Spleen (tissue), 11 donors: ENCODE data around the gene SNAPC2. TPM values are rescaled to one million over a fixed set of nuclear protein-coding genes. Genes with fewer than 3 reads are reported as not detected.

ENCODE experiments used
- DNase-seq: peaks from one replicate; pipeline ENCODE4 v3.0.0-alpha.2; 2020
- H3K27ac ChIP-seq, 8 donors: fragments of 200-600 bp; sonication (generic) in 7 of 8; 1 replicate in 4 of 8; 2 replicates in 4 of 8; pipeline versions ENCODE4 v1.5.0 to v1.8.0; 2016 to 2021; ENCODE audit warnings: inconsistent platforms in 4 of 8, mild to moderate bottlenecking in 4 of 8, moderate library complexity in 1 of 8
- H3K27me3 ChIP-seq, 7 donors: fragments of 200-600 bp; sonication (generic) in 6 of 7; replicated peaks in 1 of 7; 1 replicate in 4 of 7; 2 replicates in 3 of 7; pipeline versions ENCODE4 v1.5.0 to v1.8.0; 2016 to 2021; ENCODE audit warnings: inconsistent platforms in 3 of 7, mild to moderate bottlenecking in 1 of 7
- H3K36me3 ChIP-seq, 6 donors: fragments of 200-600 bp; sonication (generic) in 5 of 6; 1 replicate in 4 of 6; 2 replicates in 2 of 6; pipeline versions ENCODE4 v1.5.0 to v1.8.0; 2016 to 2021; ENCODE audit warnings: inconsistent platforms in 2 of 6
- H3K4me1 ChIP-seq, 6 donors: fragments of 200-600 bp; sonication (generic) in 5 of 6; 1 replicate in 3 of 6; 2 replicates in 3 of 6; pipeline versions ENCODE4 v1.5.0 to v1.8.0; 2016 to 2021; ENCODE audit warnings: inconsistent platforms in 3 of 6
- H3K4me3 ChIP-seq, 8 donors: fragments of 200-600 bp; sonication (generic) in 7 of 8; 1 replicate in 4 of 8; 2 replicates in 4 of 8; pipeline versions ENCODE4 v1.5.0 to v1.8.0; 2016 to 2021; ENCODE audit warnings: inconsistent platforms in 4 of 8, mild to moderate bottlenecking in 4 of 8, moderate library complexity in 2 of 8
- H3K9me3 ChIP-seq, 8 donors: fragments of 200-600 bp; sonication (generic) in 7 of 8; 1 replicate in 4 of 8; 2 replicates in 4 of 8; pipeline versions ENCODE4 v1.5.0 to v1.8.0; 2016 to 2021; ENCODE audit warnings: inconsistent platforms in 4 of 8
- CTCF ChIP-seq, 11 experiments: fragments of 200-600 bp in 7 of 11; fragments of 450-650 bp in 4 of 11; sonication (generic) in 4 of 11; IDR thresholded peaks in 8 of 11; conservative IDR thresholded peaks in 3 of 11; 1 replicate in 7 of 11; 2 replicates in 4 of 11; pipeline versions ENCODE4 v1.4.0 to v1.8.0; 2016 to 2021; ENCODE audit warnings: antibody characterized with exemption in 11 of 11, inconsistent platforms in 4 of 11, mild to moderate bottlenecking in 1 of 11
- POLR2A ChIP-seq, 3 donors: fragments of 450-650 bp; IDR thresholded peaks; one replicate each; pipeline ENCODE4 v1.5.1; 2017; ENCODE audit warnings: antibody characterized with exemption in 3 of 3, mild to moderate bottlenecking in 1 of 3
- POLR2AphosphoS5 ChIP-seq, 3 donors: sonication (generic); formaldehyde crosslinking; IDR thresholded peaks; one replicate each; pipeline ENCODE4 v1.5.1; 2017; ENCODE audit warnings: antibody characterized with exemption in 3 of 3
- WGBS, 5 donors: extraction: QIAGEN DNeasy Blood & Tissue Kit in 3 of 5; methylation state at CpG; one replicate each; pipeline versions ENCODE4 v1.1.5 to v1.1.7; 2013 to 2018; 5-methylcytosine and 5-hydroxymethylcytosine counted together
- intact Hi-C: fragments of 100-400 bp; cut with DNase I; formaldehyde crosslinking; loops from one replicate; pipeline ENCODE4 v1.15.0; 2023; ENCODE audit warnings: low total_unique reads
- polyA plus RNA-seq, 3 donors: library from polyadenylated mRNA; stranded (reverse); fragments of 200-250 nt; gene quantifications; one replicate each; pipeline ENCODE4 v1.2.1, GENCODE V29; 2013
- total RNA-seq, 7 donors: library from RNA; depleted of rRNA in 3 of 7; stranded (reverse); fragments of >200 nt in 3 of 7; fragmentation: NEBNext Ultra II Directional in 4 of 7; extraction: Animal tissue kit (Norgen Biotek cat#: 25700) in 4 of 7; gene quantifications; one replicate each; pipeline versions ENCODE4 v1.1.0 to v1.2.1, GENCODE V29; 2016 to 2021
- donor health status: healthy with polysubstance abuse.
- donor health status: DM: no; HTN: no; CAD: no; lungs with moderate emphysema.
- donor health status: DM: no; HTN: no; CAD: no.
- donor health status: Bipolar disorder and iron deficiency.
- donor health status: healthy.
- donor health status: DM: no; HTN: no; CAD: no.
- donor health status: DM: yes; HTN: yes; CAD: no.

Gene SNAPC2
- total and polyA plus RNA-seq, 10 donors: 13.1 to 23.9 (median 18.5) TPM

- Histone ChIP-seq H3K27me3 (peaks cover 0 to 14% (median 0%) of the 10 kb centered on the region in 7 donors), H3K4me3 (peak within 1 kb of the TSS; percentile 14 to 75 (median 43)), H3K4me1 (peaks cover 21 to 93% (median 64%) of the 10 kb centered on the region in 6 donors), H3K9me3 (no peaks in the 10 kb centered on the region), H3K27ac (peak within 1 kb of the TSS in 5 of 8 donors; percentile 27 to 83 (median 48)), H3K36me3 (peaks cover 3 to 48% (median 19%) of the 10 kb centered on the region in 6 donors)
- WGBS, 5 donors: 15 to 34% (median 26%) methylated on average over 30 to 65 of the region's 65 CpGs
- intact Hi-C loops: no loop called here
- peak; percentile 93 for DNase-seq
- peak in 2 of 3 donors; percentile 58 to 65 for TF ChIP-seq POLR2AphosphoS5 (IDR thresholded peaks at IDR 0.05)
- no peak for TF ChIP-seq POLR2A (IDR thresholded peaks at IDR 0.05)
Observed at GRCh38 chr19:7926021-7926726, 6.0 kb downstream of the SNAPC2 start, which contains the start of gene CTXN1. CTXN1 (minus strand) TSS chr19:7926135; CDS start chr19:7925538, 597 bp downstream.

DNA sequence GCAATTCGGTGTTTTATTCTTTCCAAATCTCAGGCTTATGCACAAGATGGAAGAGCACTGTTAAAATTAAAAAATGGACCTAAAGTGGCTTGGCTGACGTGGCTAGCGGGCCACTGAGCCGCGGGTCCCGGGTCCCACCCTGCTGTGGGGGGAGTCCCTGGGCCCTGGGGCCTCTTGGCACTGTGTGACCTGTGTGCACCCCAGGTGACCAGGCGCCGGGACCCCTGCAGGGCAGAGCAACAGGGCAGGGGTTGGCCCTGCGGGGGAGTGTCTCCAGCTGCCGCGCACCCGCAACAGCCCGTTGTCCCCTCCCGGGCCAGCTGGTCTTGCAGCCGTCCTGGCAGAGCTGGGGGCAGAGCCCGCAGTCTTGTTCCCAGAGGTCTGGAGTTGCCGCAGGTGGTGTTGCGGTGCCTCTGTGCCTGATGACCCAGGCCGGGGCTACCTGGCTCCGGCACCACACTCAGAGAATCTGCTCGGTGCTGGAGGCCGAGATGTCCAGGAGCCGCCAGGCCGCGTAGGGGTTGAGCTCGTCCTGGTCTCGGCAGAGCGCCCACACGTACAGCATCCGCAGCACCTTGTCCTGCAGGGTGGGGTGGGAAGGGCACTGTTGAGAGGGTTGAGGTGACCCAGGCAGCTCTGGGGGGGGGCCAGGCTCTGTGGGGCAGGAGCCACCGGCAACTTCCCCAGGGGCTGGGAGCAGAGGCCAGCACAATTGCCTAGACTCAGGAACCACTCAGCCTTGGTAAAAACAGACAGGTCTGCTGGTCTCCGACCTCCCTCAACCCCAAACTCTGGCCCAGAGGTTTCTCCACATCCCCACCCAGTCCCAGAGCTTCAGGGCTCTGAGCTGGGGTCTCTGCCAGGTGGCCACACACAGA lies 6.8 kb downstream of the SNAPC2 start:
- H3K4me3 ChIP-seq: peak overlapping the region in 3 of 8 donors; percentile 47 to 75 (median 52)
- intact Hi-C loops: no loop called here
- peak; percentile 81 for DNase-seq

DNA sequence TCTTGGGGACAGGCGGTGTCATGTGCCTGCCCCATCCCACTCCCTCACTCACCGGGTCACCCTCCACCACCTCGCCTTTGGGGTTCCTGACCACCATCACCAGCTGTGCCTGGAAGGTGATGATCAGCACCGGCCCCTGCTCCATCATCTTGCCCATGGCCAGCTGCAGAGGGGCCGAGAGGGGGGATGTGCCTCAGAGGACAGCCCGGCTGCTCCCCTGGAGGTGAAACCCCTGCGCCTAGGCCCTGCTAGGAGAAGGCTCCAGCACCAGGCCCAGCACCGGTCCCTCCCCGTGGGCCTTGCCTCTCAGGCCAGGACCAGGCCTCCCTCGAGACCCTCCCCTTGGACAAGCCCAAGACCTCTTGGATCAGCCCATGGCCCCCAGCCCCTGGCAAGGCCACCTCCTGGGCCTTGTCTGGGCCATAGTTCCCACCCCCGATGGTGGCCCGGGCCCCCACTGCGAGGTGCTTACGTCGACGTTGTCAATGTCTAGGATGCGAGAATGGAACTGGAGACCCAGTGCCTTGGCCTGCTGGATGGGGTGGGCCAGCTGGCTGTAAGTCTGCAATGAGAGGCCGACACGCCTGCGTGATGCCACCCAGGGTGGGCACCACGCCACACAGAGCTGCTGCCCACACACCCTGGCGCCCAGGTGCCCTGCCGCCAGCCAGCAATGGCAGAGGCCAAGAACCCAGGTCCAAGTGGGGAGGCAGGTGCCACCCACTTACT lies 7.6 kb downstream of the SNAPC2 start:
- WGBS, 5 donors: 89 to 95% (median 92%) methylated on average over 11 to 23 of the region's 23 CpGs
- TF ChIP-seq POLR2A (IDR thresholded peaks at IDR 0.05) (no peak), POLR2AphosphoS5 (IDR thresholded peaks at IDR 0.05) (peak in 2 of 3 donors; percentile 31 to 65), CTCF (IDR thresholded peaks at IDR 0.05 in 8 of 11, conservative IDR thresholded peaks at IDR 0.05 in 3 of 11) (no peak)
- no peak for DNase-seq
- Histone ChIP-seq H3K27ac (peak overlapping the region in 7 of 8 donors; percentile 49 to 84 (median 73)), H3K4me1 (peaks cover 11 to 93% (median 57%) of the 10 kb centered on the region in 6 donors), H3K36me3 (peaks cover 4 to 52% (median 27%) of the 10 kb centered on the region in 6 donors), H3K4me3 (no peak overlapping the region), H3K27me3 (peaks cover 0 to 14% (median 0%) of the 10 kb centered on the region in 7 donors), H3K9me3 (no peaks in the 10 kb centered on the region)
- intact Hi-C loops: no loop called here

More for the DNA sequence above, 6.8 kb downstream of the SNAPC2 start:
- H3K36me3 ChIP-seq: peaks cover 7 to 52% (median 27%) of the 10 kb centered on the region in 6 donors
- TF ChIP-seq POLR2AphosphoS5 (IDR thresholded peaks at IDR 0.05) (peak in 2 of 3 donors; percentile 2 to 53), POLR2A (IDR thresholded peaks at IDR 0.05) (no peak), CTCF (IDR thresholded peaks at IDR 0.05 in 8 of 11, conservative IDR thresholded peaks at IDR 0.05 in 3 of 11) (no peak)
- peaks cover 13 to 93% (median 61%) of the 10 kb centered on the region in 6 donors for H3K4me1 ChIP-seq
- peaks cover 0 to 14% (median 0%) of the 10 kb centered on the region in 7 donors for H3K27me3 ChIP-seq
- 63 to 89% (median 83%) methylated on average over 8 to 32 of the region's 32 CpGs for WGBS, 5 donors
- H3K9me3 ChIP-seq: no peaks in the 10 kb centered on the region
- H3K27ac ChIP-seq: peak overlapping the region in 3 of 8 donors; percentile 79 to 84 (median 83)

GRCh38 chr19:7928334-7928706 lies 8.2 kb downstream of the SNAPC2 start:
- peaks cover 0 to 14% (median 0%) of the 10 kb centered on the region in 7 donors for H3K27me3 ChIP-seq
- DNase-seq: no peak
- H3K27ac ChIP-seq: peak overlapping the region in 7 of 8 donors; percentile 49 to 84 (median 73)
- TF ChIP-seq POLR2A (IDR thresholded peaks at IDR 0.05) (no peak), CTCF (IDR thresholded peaks at IDR 0.05 in 8 of 11, conservative IDR thresholded peaks at IDR 0.05 in 3 of 11) (no peak), POLR2AphosphoS5 (IDR thresholded peaks at IDR 0.05) (no peak)
- no peak overlapping the region for H3K4me3 ChIP-seq
- WGBS, 5 donors: 75 to 92% (median 84%) methylated on average over 9 of the region's 9 CpGs
- peaks cover 4 to 52% (median 31%) of the 10 kb centered on the region in 6 donors for H3K36me3 ChIP-seq
- intact Hi-C loops: no loop called here
- no peaks in the 10 kb centered on the region for H3K9me3 ChIP-seq
- H3K4me1 ChIP-seq: peaks cover 11 to 94% (median 58%) of the 10 kb centered on the region in 6 donors
